GM19328 (cell line): ENCODE measurements around the gene AUP1.
A peak's percentile ranks its signal among the peaks of the same experiment; 100 is the strongest.
"Not testable (repeated sequence)": the region's sequence is repeated elsewhere in the genome, so short reads cannot be mapped to it uniquely, and the experiment has no call there.

ENCODE experiments used
- ATAC-seq: cut with Tn5 transposase; IDR thresholded peaks from one replicate; pipeline ENCODE4 v1.9.1; 2021; ENCODE audit warnings: mild to moderate bottlenecking, moderate library complexity; ENCODE audit not compliant: unreplicated experiment

AUP1 gene, protein sequence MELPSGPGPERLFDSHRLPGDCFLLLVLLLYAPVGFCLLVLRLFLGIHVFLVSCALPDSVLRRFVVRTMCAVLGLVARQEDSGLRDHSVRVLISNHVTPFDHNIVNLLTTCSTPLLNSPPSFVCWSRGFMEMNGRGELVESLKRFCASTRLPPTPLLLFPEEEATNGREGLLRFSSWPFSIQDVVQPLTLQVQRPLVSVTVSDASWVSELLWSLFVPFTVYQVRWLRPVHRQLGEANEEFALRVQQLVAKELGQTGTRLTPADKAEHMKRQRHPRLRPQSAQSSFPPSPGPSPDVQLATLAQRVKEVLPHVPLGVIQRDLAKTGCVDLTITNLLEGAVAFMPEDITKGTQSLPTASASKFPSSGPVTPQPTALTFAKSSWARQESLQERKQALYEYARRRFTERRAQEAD

DNA sequence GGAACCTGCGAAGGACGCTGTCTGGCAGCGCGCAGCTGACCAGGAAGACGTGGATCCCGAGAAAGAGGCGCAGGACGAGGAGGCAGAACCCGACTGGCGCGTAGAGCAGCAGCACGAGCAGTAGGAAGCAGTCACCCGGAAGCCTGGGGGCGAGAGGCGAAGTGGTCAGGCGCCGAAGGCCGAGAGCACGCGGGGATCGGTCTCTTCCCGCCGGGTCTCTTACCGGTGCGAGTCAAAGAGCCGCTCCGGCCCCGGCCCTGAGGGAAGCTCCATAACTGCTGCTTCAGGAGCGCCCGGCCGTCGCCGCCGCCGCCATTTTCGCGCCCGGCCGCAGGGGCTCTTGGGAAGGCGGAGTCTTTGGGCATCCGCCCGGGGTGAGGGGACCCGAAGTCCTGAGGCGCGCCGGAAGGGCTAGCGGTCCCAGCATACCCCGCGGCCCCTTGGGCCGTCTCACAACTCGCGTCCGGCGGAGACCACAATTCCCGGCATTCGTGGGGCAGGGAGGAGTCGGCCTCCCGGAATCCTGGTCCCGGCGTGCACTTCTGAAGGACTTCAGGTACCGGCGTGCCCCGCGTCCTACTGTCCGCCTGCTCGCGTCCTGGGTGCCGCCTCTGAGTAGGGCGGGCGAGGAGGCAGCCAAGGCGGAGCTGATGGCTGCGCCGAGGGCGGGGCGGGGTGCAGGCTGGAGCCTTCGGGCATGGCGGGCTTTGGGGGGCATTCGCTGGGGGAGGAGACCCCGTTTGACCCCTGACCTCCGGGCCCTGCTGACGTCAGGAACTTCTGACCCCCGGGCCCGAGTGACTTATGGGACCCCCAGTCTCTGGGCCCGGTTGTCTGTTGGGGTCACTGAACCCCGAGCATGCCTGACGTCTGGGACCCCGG lies at the start of gene AUP1, which contains the start of gene HTRA2:
Gene AUP1 (minus strand): TSS at position 350 of the 882 bp plus-strand sequence. CDS start 77 bp downstream, at position 273.
Gene HTRA2 (plus strand): TSS at position 577 of the 882 bp plus-strand sequence. CDS start 74 bp downstream, at position 651.
- peak; percentile 83 for ATAC-seq

DNA sequence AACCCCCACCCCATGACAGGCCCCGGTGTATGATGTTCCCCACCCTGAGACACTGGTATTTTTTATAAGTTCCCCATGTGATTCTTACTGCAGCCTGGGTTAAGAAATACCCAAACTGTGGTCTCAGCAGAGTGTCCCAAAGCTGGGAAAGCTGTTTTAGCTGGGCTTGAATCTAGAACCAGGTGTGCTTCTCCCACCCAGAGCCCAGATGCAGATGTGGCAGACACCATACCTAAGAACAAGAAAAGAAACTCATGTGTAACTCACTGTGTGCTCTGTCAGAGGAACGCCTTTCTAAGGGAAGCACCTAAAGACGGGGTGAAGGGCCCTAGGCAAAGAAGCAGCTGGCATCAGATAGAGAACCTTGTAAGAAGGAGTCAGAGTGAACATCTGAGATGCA lies 48.9 kb upstream of the AUP1 start:
- no peak for ATAC-seq

DNA sequence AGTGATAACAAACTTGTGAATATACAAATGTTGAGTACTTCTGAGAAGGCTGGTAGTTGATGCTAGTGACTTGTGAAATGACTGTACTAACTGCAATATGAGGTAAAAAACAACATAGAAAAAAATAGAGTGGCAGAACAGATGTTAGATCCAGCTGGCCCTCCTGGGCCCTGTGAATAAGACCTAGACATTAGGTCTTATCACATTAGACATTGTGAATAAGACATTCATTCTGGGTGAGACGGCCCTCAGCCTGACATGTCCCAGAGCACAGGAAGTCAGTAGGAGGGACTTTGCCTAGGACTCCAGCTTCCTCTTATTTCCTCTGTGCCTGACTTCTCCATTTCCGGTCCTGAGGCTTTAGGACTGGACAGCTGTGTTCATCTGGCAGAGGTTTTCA lies 47.9 kb upstream of the AUP1 start:
- no peak for ATAC-seq

DNA sequence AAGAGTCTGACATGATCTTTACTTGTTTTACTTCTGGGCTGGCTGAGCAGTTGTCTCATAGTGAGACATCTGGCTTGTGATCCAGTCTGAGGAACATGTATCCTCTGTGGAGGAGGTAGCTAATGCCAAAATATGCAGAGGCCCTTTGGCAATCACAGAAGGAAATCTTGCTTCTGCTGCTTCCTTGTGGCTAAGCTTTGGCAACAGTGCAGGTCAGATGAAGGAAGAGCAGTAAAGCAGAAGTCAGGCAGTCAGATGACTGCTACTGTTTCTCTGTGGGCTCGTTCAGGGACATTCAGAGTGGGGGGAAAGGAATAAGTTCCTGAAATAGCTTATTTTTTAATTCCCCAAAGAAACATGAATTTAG lies 47.3 kb upstream of the AUP1 start:
- ATAC-seq: no peak

DNA sequence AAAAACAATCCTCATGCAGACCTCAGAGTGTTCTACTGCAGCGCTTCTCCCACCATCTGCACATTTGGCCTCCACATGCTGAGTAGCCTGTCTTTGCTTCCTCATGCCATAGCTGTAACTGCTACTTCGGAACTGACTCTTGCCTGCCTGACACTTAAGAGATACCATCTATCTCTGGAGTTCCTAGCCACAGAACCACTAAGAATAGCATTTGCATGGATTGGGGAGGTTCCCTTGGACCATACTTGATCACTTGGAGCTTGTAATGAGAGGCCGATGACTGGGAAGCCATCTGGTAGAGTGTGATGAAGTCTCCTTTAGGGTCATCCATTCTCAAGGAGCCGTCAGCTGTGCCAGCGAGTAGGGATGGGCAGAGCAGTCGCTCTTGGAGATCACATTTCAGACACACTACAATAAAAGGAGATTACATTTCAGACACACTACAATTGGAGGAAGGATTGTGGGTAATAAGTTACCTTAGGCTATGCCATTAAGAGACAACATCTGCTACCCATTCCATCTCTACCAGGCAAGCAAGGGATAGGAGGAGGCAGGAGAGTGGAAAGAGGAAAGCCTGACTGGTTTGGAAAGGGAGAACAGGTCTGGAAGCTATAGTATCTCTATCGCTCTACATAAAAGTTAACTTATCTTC lies 46.8 kb upstream of the AUP1 start:
- no peak for ATAC-seq

DNA sequence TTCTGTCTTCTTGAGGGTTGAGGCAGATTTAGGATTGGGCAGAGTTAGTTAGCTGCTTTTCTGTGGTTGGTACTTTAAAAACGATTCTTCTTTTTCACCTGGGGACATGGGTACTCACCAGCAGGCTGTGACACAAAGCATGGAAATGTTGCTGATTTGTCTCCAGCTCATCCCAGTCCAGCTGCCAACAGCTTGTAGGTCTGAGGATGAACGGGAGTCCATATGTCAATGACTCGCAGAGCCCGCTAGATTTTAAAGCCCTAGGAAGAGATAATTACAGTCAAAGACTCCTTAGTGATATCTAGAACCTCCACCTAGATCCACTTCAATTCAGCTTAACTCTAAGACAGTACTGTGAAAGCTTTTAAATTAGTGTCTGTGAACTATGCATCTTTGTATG lies 45.8 kb upstream of the AUP1 start:
- ATAC-seq: no peak

DNA sequence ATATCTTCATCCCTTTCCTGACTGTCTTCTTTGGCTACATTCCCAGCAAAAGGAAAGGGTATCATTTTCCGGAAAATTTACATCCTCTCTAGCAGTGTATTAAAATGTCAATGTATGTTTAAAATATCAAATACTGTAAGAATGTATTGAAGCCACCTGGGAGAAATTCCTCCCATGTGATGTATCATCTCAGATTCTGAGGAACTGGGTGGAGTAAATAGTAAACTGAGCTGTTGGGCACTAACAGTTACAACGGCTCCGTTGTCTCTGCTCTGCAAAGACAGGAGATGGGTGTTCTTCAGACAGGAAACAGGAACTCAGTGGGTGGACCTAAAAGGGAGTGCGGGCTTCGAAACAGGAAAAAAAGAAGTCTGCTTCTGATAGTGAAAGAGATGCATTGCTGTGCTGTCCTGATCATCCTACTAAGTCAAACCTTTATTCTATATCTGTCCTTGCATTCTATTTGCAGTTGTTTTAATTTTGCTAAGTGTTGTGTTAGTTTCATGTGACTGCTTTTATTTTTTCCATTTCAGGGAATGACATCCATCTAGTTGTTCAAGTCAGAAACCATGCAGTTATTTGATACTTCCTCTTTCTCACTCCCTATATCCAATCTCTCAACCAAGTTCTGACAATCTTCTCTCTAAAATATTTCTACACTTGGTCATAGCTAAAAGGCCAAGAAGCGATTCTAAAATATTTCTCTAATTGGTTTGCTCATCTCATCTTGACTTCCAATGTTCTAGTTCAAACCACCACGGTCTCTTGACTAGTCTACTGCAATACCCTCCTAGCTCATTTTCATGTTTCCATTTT lies 44.4 kb upstream of the AUP1 start:
- peak; percentile 48 for ATAC-seq

DNA sequence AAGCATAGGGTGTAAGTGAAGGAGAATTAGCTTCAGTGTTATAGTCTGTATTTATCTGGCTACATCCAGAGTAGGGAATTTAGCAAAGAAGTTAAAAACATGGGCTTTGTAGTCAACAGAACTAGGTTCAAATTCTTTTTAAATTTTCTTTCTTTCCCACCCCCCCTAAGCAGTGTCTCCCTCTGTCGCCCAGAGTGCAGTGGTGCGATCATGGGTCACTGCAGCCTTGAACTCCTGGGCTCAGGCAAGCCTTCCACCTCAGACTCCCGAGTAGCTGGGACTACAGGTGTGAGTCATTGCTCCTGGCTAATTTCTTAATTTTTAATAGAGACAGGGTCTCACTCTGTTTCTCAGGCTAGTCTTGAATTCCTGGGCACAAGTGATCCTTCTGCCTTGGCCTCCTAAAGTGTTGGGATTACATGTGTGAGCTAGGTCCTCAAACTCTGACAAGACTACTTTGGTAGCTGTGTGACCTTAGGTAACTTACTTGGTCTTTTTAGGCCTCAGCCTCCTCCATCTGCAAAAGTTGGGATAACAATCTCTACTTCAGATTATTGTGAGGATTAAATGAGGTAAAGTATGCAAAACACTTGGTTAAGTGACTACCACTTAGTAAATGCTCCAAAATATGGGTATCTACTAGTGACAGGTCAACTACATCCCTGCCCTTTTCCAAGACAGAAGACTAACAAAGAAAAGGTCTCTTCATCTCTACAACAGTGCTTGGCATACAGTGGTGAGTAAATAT lies 42.8 kb upstream of the AUP1 start:
- ATAC-seq: no peak

DNA sequence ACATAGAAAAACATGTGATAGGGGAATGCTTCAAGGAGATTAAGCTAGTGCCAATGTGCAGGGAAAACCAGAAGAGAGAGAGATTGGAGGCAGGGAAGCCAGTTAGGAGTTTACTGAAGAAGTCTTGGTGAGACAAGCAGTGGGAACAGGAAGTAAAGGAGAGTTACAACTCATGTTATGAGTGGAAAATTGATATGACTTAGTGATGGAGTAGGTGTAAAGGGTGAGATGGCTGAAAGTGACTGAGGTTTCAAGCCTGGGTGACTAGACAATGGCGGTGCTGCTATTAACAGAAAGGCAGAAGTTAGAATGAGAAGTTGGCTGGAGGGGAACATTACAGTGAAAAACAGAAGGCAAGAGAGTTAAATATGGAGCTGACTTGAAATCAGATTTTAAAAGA lies 41.6 kb upstream of the AUP1 start:
- peak; percentile 61 for ATAC-seq

DNA sequence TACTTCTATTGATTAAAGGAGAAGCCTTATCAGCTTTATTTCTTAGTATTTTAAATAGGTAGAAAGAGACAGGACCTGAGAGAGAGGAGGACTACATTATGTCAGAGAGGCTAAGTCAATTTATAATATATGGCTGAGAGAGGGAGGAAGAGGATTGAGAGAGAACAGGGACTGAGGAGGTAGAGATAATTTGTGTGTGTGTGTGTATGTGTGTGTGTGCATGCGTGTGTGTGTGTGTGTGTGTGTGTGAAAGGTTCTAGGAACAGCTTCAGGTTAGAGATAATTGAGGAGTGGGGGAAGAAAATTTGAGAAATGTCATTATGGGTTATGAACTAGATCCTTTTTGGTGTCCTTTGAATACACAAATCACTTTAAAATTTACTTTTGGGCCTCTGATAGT lies 40.2 kb upstream of the AUP1 start:
- no peak for ATAC-seq

DNA sequence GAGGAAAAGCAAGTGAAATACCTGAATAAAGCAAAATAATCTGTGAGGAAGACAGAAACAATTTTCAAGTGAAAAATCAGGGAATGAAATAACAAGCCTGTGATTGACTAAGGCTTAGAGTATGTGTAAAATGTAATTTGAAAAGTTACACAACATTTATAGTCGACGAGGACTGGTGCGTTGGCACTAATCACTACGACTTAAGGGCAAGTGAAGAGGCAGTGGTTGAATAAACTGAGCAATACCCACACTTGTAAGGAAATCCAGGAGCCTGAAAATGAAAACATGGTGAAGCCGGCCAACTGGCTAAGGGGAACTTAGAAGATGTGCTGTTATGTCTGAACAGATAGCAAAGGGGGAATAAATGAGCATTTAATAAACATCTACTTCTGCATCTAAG lies 38.4 kb upstream of the AUP1 start:
- ATAC-seq: no peak

DNA sequence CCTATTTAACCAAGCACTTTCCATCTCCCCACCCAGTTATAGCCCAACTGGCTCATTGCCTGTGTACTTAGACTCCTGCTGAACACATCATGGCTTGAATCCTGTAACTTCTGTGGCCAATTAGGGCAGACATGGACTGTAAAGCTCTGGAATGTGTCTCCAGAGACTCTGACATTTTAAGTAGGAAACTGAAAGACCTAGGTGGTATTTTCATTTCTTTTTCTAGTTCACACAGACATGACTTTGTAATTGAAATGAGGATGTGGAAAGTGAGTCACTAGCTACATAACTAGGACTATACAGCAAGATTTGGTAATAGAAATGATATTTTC lies 37.2 kb upstream of the AUP1 start:
- no peak for ATAC-seq

DNA sequence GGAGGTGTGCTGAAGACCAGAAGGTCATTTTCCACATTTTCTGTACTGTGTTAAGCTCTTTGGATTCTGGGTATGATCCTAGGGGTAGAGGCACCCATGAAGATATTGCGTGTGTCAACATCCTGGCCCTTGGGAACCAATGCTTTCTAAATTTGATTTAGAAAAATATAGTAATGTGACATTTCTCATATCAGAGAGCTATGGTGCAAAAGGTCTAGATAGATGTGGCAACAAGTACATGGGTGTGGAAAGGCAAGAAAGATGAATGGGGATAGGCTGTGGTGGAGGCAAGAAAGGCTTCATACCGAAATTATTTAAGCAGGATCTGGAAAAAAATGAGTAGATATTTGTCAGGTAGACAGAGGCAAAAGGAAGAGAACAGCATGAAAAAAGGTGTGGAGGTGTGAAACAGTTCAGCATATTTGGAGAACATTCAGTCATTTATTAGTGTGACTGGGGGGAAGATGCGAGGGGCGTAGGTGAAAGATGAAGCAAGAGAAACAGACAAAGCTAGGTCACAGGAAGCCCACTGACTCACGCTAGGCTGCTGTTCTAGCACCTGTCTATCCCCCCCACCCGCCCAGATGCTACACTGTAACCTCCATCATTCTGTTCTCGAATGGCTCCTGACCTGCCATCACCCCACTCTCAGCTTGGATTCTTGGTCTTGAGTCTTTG lies 36.7 kb upstream of the AUP1 start:
- ATAC-seq: no peak

DNA sequence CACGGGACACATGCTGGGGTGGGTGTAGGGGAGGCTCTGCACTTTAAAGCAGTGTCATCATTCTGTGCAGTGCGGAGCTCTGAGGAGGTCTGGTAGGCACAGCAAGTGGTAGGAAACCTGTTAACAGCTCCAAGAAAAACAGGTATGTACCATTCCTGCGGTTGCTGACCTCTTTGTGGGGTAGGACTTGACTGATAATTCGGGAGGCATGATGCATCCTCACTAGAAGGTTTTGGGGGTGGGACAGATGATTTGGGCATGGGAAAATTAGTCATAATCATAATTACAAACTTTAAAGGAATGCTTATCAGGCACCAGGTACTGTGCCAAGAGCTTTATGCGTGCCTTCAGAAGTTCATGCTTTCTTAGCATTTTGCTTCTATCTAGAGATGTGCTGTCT lies 34.7 kb upstream of the AUP1 start:
- no peak for ATAC-seq

DNA sequence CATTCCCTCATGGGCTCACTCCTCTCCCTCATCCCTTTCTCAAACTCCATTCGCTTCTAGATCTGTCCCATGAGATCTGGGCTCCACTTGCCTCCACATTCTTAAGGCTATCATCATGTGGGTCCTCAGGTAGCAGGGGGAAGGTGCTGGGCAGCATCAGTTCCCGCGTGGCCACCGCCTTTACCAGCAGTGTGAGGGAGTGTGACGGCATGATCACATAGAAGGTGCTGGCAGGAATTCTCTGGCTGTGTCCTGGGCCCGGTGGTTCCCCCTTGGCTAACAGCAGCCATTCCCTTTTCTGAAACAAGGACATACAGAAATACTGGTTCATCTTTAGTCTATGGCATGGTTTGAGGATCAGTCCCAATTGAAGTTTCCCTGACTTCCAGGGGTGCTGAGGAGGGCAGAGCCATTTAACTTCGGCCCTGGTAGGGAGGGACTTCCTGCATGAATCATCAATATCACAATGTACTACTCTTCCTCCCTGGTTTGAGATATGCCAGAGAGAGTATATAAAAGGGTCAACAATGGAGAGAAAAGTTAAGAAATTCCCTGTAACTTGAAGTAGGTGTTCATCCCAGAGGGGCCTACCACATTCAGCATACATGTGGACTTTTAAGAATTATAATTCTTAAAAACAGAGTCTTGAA lies 32.7 kb upstream of the AUP1 start:
- ATAC-seq: no peak

DNA sequence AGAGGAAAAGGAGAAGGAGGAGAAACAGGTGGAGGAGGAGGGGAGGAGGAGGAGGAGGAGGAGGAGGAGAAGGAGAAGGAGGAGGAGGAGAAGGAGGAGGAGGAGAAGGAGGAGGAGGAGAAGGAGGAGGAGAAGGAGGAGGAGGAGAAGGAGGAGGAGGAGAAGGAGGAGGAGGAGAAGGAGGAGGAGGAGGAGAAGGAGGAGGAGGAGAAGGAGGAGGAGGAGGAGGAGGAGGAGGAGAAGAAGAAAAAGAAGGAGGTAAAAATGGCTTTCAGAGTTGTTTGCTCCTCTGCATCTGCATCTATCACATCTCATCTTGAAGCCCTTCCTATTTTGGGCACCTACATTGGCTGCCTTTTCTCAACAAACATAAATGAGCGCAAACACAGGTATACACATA lies 31.5 kb upstream of the AUP1 start:
- not testable (repeated sequence) for ATAC-seq

DNA sequence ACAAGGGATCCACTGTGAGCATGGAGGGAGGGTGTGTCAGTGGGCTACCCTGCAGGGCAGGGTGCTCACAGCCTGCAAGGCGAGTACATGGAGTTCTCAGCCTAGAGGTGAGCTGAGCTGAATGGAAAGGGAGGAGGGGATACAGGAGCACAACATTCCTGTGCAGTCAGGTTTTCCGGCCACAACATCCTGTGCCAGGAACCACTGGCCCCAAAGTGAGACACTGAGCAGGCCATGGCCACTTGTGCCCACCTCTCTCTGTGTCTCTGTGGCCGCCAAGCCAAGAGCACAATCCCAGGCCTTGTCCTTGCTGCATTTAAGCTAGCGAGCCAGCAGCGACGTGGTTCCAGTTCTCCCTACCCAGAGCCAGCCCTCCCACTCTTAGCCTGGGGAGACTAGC lies 31.1 kb upstream of the AUP1 start:
- no peak for ATAC-seq

DNA sequence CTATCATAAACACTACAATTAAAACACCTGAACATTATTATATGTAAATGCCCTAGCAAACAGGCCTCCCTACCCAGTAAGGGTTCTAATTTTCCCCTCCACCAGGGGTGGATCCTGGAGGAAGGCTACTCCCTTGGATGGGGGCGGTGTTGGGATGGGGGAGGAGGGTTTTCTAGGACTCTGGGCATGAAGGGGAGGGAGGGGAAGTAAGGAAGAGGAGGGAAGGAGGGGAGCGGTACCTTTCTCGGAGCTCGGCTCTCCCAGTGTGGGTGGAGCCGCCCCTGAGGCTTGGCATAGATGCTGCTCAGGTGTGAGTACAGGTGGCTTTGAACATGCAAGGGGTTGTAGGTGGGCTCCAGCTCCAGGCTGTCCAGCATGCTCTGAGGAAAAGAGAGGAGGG lies 30.4 kb upstream of the AUP1 start:
- no peak for ATAC-seq
